HG03139 (cell line): ENCODE data around the gene VWDE.
"Not testable (repeated sequence)": the region's sequence is repeated elsewhere in the genome, so short reads cannot be mapped to it uniquely, and the experiment has no call there.

ENCODE experiments used
- ATAC-seq: cut with Tn5 transposase; IDR thresholded peaks from one replicate; pipeline ENCODE4 v1.9.1; 2021; ENCODE audit not compliant: unreplicated experiment

The VWDE gene

GRCh38 chr7:12403287-12404181, at the start of gene VWDE:
VWDE (minus strand) TSS chr7:12403865; CDS start chr7:12403716, 149 bp downstream.
- ATAC-seq: no peak

GRCh38 chr7:12453136-12453535, 49.5 kb upstream of the VWDE start:
- ATAC-seq: not testable (repeated sequence)

- ATAC-seq: no peak
These were observed 47.0 kb upstream of the VWDE start for GRCh38 chr7:12450615-12451014.

GRCh38 chr7:12444785-12445184, 41.1 kb upstream of the VWDE start:
- ATAC-seq: no peak

- ATAC-seq: no peak
These were observed 36.6 kb upstream of the VWDE start for GRCh38 chr7:12440229-12440628.

- no peak for ATAC-seq
These were observed 33.4 kb upstream of the VWDE start for GRCh38 chr7:12436896-12437535.

GRCh38 chr7:12436126-12436525, 32.5 kb upstream of the VWDE start:
- ATAC-seq: no peak

- no peak for ATAC-seq
These were observed 30.5 kb upstream of the VWDE start for GRCh38 chr7:12434012-12434642.

- ATAC-seq: no peak
These were observed 28.4 kb upstream of the VWDE start for GRCh38 chr7:12431886-12432556.

GRCh38 chr7:12425311-12425710, 21.6 kb upstream of the VWDE start:
- no peak for ATAC-seq

GRCh38 chr7:12423997-12424745, 20.5 kb upstream of the VWDE start:
- no peak for ATAC-seq

- no peak for ATAC-seq
These were observed 19.8 kb upstream of the VWDE start for GRCh38 chr7:12423355-12423996.

- no peak for ATAC-seq
These were observed 19.1 kb upstream of the VWDE start for GRCh38 chr7:12422554-12423320.

- ATAC-seq: no peak
These were observed 14.8 kb upstream of the VWDE start for GRCh38 chr7:12418452-12418851.

GRCh38 chr7:12415072-12415471, 11.4 kb upstream of the VWDE start:
- ATAC-seq: no peak

GRCh38 chr7:12412407-12412806, 8.7 kb upstream of the VWDE start:
- ATAC-seq: no peak

GRCh38 chr7:12410523-12410922, 6.9 kb upstream of the VWDE start:
- no peak for ATAC-seq

GRCh38 chr7:12409097-12409711, 5.5 kb upstream of the VWDE start:
- ATAC-seq: no peak

- not testable (repeated sequence) for ATAC-seq
These were observed 4.0 kb upstream of the VWDE start for GRCh38 chr7:12407652-12408051.
